H54 (cell line): Measurements from ENCODE around the gene ATAD5.
"Not testable (repeated sequence)": the region's sequence is repeated elsewhere in the genome, so short reads cannot be mapped to it uniquely, and the experiment has no call there.

Experiments
- DNase-seq: peaks from one replicate; pipeline ENCODE4 v3.0.0; 2011; ENCODE audit warnings: low spot score, mixed read lengths; ENCODE audit not compliant: insufficient read length
- FAIRE-seq: peaks from 3 replicates; lab custom pipeline; 2011; peaks lifted over from hg19 to GRCh38; lab: Jason Lieb, UNC
- POLR2A ChIP-seq: IDR thresholded peaks from 2 replicates; pipeline ENCODE4 v1.6.1; 2011; ENCODE audit warnings: low read depth, mild to moderate bottlenecking, low read length

The ATAD5 gene

GRCh38 chr17:30832438-30833124, 815 bp downstream of the ATAD5 start:
- DNase-seq (no peak), FAIRE-seq (no peak)
- no peak for TF ChIP-seq POLR2A

GRCh38 chr17:30838202-30838807, 6.5 kb downstream of the ATAD5 start:
- FAIRE-seq (no peak), DNase-seq (no peak)
- TF ChIP-seq POLR2A, result no peak

GRCh38 chr17:30840771-30841170, 9.0 kb downstream of the ATAD5 start:
- FAIRE-seq (no peak), DNase-seq (no peak)
- no peak for TF ChIP-seq POLR2A

- DNase-seq (no peak), FAIRE-seq (no peak)
- TF ChIP-seq POLR2A, result no peak
Observed at GRCh38 chr17:30848021-30848420, 16.3 kb downstream of the ATAD5 start.

- DNase-seq (no peak), FAIRE-seq (no peak)
Observed at GRCh38 chr17:30854146-30854545, 22.4 kb downstream of the ATAD5 start.

GRCh38 chr17:30858556-30859250, 26.9 kb downstream of the ATAD5 start:
- DNase-seq (no peak), FAIRE-seq (peak; percentile 36)
- no peak for TF ChIP-seq POLR2A

More at GRCh38 chr17:30854146-30854545, 22.4 kb downstream of the ATAD5 start:
- no peak for TF ChIP-seq POLR2A

GRCh38 chr17:30864636-30865035, 32.9 kb downstream of the ATAD5 start:
- DNase-seq (no peak), FAIRE-seq (no peak)
- no peak for TF ChIP-seq POLR2A

GRCh38 chr17:30869005-30869404, 37.2 kb downstream of the ATAD5 start:
- FAIRE-seq (no peak), DNase-seq (no peak)
- TF ChIP-seq POLR2A, result no peak

- TF ChIP-seq POLR2A, result no peak
- DNase-seq, result no peak
- FAIRE-seq, result no peak
Observed at GRCh38 chr17:30886187-30886586, 54.4 kb downstream of the ATAD5 start.

GRCh38 chr17:30894236-30894635, 62.5 kb downstream of the ATAD5 start:
- FAIRE-seq, result no peak
- no peak for TF ChIP-seq POLR2A
- DNase-seq, result no peak

- FAIRE-seq, result no peak
Observed at GRCh38 chr17:30897311-30897710, 65.5 kb downstream of the ATAD5 start.

GRCh38 chr17:30905742-30906100, 74.0 kb downstream of the ATAD5 start:
- no peak for TF ChIP-seq POLR2A
- no peak for DNase-seq
- no peak for FAIRE-seq

More at GRCh38 chr17:30897311-30897710, 65.5 kb downstream of the ATAD5 start:
- DNase-seq, result no peak
- no peak for TF ChIP-seq POLR2A

GRCh38 chr17:30906101-30906911, 74.5 kb downstream of the ATAD5 start, which contains the start of gene TEFM:
TEFM (minus strand) TSS chr17:30906238; CDS start chr17:30906198, 40 bp downstream.
- FAIRE-seq (no peak), DNase-seq (peak; percentile 70)
- peak; percentile 62 for TF ChIP-seq POLR2A

GRCh38 chr17:30908717-30909420, 77.1 kb downstream of the ATAD5 start:
- TF ChIP-seq POLR2A, result no peak
- FAIRE-seq (no peak), DNase-seq (no peak)

GRCh38 chr17:30910151-30910550, 78.4 kb downstream of the ATAD5 start:
- not testable (repeated sequence) for DNase-seq, FAIRE-seq
